Caco-2 (cell line): ENCODE results near the gene AIPL1. TPM values are rescaled to one million over a fixed set of nuclear protein-coding genes. Genes with fewer than 3 reads are reported as not detected.
A peak's percentile ranks its signal among the peaks of the same experiment; 100 is the strongest.

Source experiments
- BruUV-seq: library from RNA; stranded (reverse); fragments of 400-500 nt; replicated peaks from 2 replicates; lab custom pipeline; 2021; lab: Mats Ljungman, UMichigan
- CTCF ChIA-PET: fragments of 300-600 bp; sonication (Branson Sonifier 250); formaldehyde crosslinking; loops from one replicate; lab custom pipeline; 2022; ENCODE audit warnings: antibody characterized with exemption; lab: Charles Lee
- POLR2A ChIA-PET: fragments of 300-600 bp; sonication (Branson Sonifier 250); formaldehyde crosslinking; loops from one replicate; lab custom pipeline; 2022; ENCODE audit warnings: antibody characterized with exemption; lab: Charles Lee
- DNase-seq, 2 experiments: peaks; one replicate each; pipeline versions ENCODE4 v3.0.0 to v3.0.0-alpha.2; 2020 to 2022
- H3K27me3 ChIP-seq: replicated peaks from 2 replicates; pipeline ENCODE4 v1.6.0; 2011; ENCODE audit warnings: low read length; ENCODE audit not compliant: control insufficient read depth, insufficient read depth
- H3K36me3 ChIP-seq: 2 replicates; pipeline ENCODE4 v1.5.1; 2011; ENCODE audit warnings: low read length; ENCODE audit not compliant: control insufficient read depth, insufficient read depth
- H3K4me1 ChIP-seq: fragments of 250-450 bp; sonication (Bioruptor Pico); 2 replicates; pipeline ENCODE4 v1.5.1; 2020; ENCODE audit warnings: mild to moderate bottlenecking
- H3K4me3 ChIP-seq: 2 replicates; pipeline ENCODE4 v1.5.1; 2011; ENCODE audit warnings: low read depth, mild to moderate bottlenecking, control low read depth, low read length
- H3K9me3 ChIP-seq: fragments of 250-450 bp; sonication (Bioruptor Pico); 2 replicates; pipeline ENCODE4 v1.5.1; 2020; ENCODE audit warnings: mild to moderate bottlenecking, moderate library complexity
- H3K27ac Mint-ChIP-seq: one replicate; pipeline ENCODE4 v1.8.0; 2022; ENCODE audit warnings: mixed read lengths; ENCODE audit not compliant: unreplicated experiment
- H3K27me3 Mint-ChIP-seq: one replicate; pipeline ENCODE4 v1.8.0; 2022; ENCODE audit warnings: mixed read lengths; ENCODE audit not compliant: insufficient read depth, unreplicated experiment
- H3K36me3 Mint-ChIP-seq: one replicate; pipeline ENCODE4 v1.8.0; 2022; ENCODE audit warnings: mild to moderate bottlenecking, mixed read lengths; ENCODE audit not compliant: insufficient read depth, unreplicated experiment
- H3K4me1 Mint-ChIP-seq: one replicate; pipeline ENCODE4 v1.8.0; 2022; ENCODE audit warnings: low read depth, mixed read lengths; ENCODE audit not compliant: unreplicated experiment
- H3K4me3 Mint-ChIP-seq: one replicate; pipeline ENCODE4 v1.8.0; 2022; ENCODE audit warnings: mild to moderate bottlenecking, moderate library complexity, mixed read lengths; ENCODE audit not compliant: unreplicated experiment
- H3K9me3 Mint-ChIP-seq: one replicate; pipeline ENCODE4 v1.8.0; 2022; ENCODE audit warnings: mixed read lengths; ENCODE audit not compliant: unreplicated experiment
- CTCF ChIP-seq, 2 experiments: fragments of 200-600 bp in 1 of 2; IDR thresholded peaks; 1 replicate in 1 of 2; 2 replicates in 1 of 2; pipeline versions ENCODE4 v1.5.1 to v1.8.0; 2011 to 2022; ENCODE audit warnings: antibody characterized with exemption in 1 of 2, control low read depth in 1 of 2, inconsistent platforms in 1 of 2, low read depth in 1 of 2, low read length in 1 of 2, mild to moderate bottlenecking in 1 of 2, moderate library complexity in 1 of 2; ENCODE audit not compliant: insufficient read depth in 1 of 2, severe bottlenecking in 1 of 2, unreplicated experiment in 1 of 2
- intact Hi-C: fragments of 100-400 bp; cut with micrococcal nuclease; formaldehyde crosslinking; loops from one replicate; pipeline ENCODE4 v1.10.0; 2022; ENCODE audit not compliant: unreplicated experiment
- total RNA-seq: library from RNA; stranded (reverse); gene quantifications from 2 replicates; pipeline ENCODE4 v1.2.3, GENCODE V29; 2022

AIPL1 gene
- total RNA-seq, 1 experiment from 2014 or later = not detected

GRCh38 chr17:6443692-6444570 is 9.0 kb upstream of the AIPL1 start, which contains the start of gene PIMREG:
TSS of gene PIMREG (plus strand) at chr17:6444455. CDS start at chr17:6445111, 656 bp downstream.
- no peaks in the 10 kb centered on the region for H3K9me3 ChIP-seq
- TSS peak; percentile 35 for BruUV-seq
- peak within 1 kb of the TSS; percentile 68 for H3K4me3 ChIP-seq
- intact Hi-C loops = no loop called here
- H3K36me3 Mint-ChIP-seq = peaks cover 6% of the 10 kb centered on the region
- peak; percentile 91 for DNase-seq
- no peaks in the 10 kb centered on the region for H3K27me3 Mint-ChIP-seq
- H3K9me3 Mint-ChIP-seq = no peaks in the 10 kb centered on the region
- H3K4me3 Mint-ChIP-seq = peak within 1 kb of the TSS; percentile 83
- H3K27me3 ChIP-seq = no peaks in the 10 kb centered on the region
- peak within 1 kb of the TSS; percentile 85 for H3K27ac Mint-ChIP-seq
- H3K4me1 Mint-ChIP-seq = no peaks in the 10 kb centered on the region
- TF ChIP-seq CTCF (IDR thresholded peaks at IDR 0.05; ENCODE audit: insufficient read depth in 1 of 2, low read depth in 1 of 2, low read length in 1 of 2, severe bottlenecking in 1 of 2, unreplicated experiment in 1 of 2) = no peak
- POLR2A ChIA-PET = interaction anchor here (0.6 to 0.7 kb wide), 2 partner anchors 12 to 213 kb away, joined by 3 to 4 read pairs; no protein-coding TSS in a partner anchor
- H3K4me1 ChIP-seq = no peaks in the 10 kb centered on the region
- H3K36me3 ChIP-seq = no peaks in the 10 kb centered on the region
- CTCF ChIA-PET = interaction anchor here (0.7 kb wide), 1 partner anchor 8 kb away, joined by 6 read pairs; no protein-coding TSS in a partner anchor

- Histone ChIP-seq H3K4me1 (no peaks in the 10 kb centered on the region), H3K4me3 (no peak overlapping the region), H3K36me3 (no peaks in the 10 kb centered on the region), H3K27me3 (no peaks in the 10 kb centered on the region), H3K9me3 (no peaks in the 10 kb centered on the region)
- ChIA-PET CTCF (no interaction called here), POLR2A (no interaction called here)
- intact Hi-C loops = no loop called here
- Mint-ChIP-seq H3K27ac (no peak overlapping the region), H3K4me3 (no peak overlapping the region), H3K36me3 (peaks cover 6% of the 10 kb centered on the region), H3K27me3 (peaks cover under 1% of the 10 kb centered on the region), H3K4me1 (no peaks in the 10 kb centered on the region), H3K9me3 (no peaks in the 10 kb centered on the region)
- BruUV-seq = no TSS peak
- TF ChIP-seq CTCF (IDR thresholded peaks at IDR 0.05; ENCODE audit: insufficient read depth in 1 of 2, low read depth in 1 of 2, low read length in 1 of 2, severe bottlenecking in 1 of 2, unreplicated experiment in 1 of 2) = no peak
- DNase-seq = no peak
These were observed 7.9 kb upstream of the AIPL1 start for GRCh38 chr17:6442775-6443174.

- Histone ChIP-seq H3K4me1 (no peaks in the 10 kb centered on the region), H3K4me3 (no peak overlapping the region), H3K9me3 (no peaks in the 10 kb centered on the region), H3K27me3 (no peaks in the 10 kb centered on the region), H3K36me3 (no peaks in the 10 kb centered on the region)
- no TSS peak for BruUV-seq
- no peaks in the 10 kb centered on the region for H3K4me1 Mint-ChIP-seq
- no peak overlapping the region for H3K4me3 Mint-ChIP-seq
- intact Hi-C loops = no loop called here
- no peak for TF ChIP-seq CTCF (IDR thresholded peaks at IDR 0.05; ENCODE audit: insufficient read depth in 1 of 2, low read depth in 1 of 2, low read length in 1 of 2, severe bottlenecking in 1 of 2, unreplicated experiment in 1 of 2)
- POLR2A ChIA-PET = no interaction called here
- no peak overlapping the region for H3K27ac Mint-ChIP-seq
- no peaks in the 10 kb centered on the region for H3K9me3 Mint-ChIP-seq
- peaks cover 5% of the 10 kb centered on the region for H3K27me3 Mint-ChIP-seq
- DNase-seq = no peak
- CTCF ChIA-PET = no interaction called here
- H3K36me3 Mint-ChIP-seq = peaks cover 6% of the 10 kb centered on the region
These were observed 5.0 kb upstream of the AIPL1 start for GRCh38 chr17:6439951-6440350.
